Activated naive CD8-positive, alpha-beta T cell treated with anti-CD3 and anti-CD28 coated beads, Interleukin-2, amount 10 ng/mL, durations not matched to agents 7 days and 5 days (primary cell): ENCODE results near the gene ARHGEF19. TPM values are rescaled to one million over a fixed set of nuclear protein-coding genes. Genes with fewer than 3 reads are reported as not detected.
"Not testable (repeated sequence)": the region's sequence is repeated elsewhere in the genome, so short reads cannot be mapped to it uniquely, and the experiment has no call there.

Experiments
- ATAC-seq: fragments of 150-1000 bp; cut with Tn5 transposase; one replicate; pipeline ENCODE4 v1.10.0; 2021; ENCODE audit warnings: low read depth, moderate library complexity
- POLR2A ChIA-PET: fragments of 350-600 bp; sonication (Branson Sonifier 250); formaldehyde crosslinking; loops from one replicate; lab custom pipeline; 2021; ENCODE audit warnings: antibody characterized with exemption; lab: Charles Lee
- DNase-seq: peaks from one replicate; pipeline ENCODE4 v3.0.0; 2021
- H3K27ac Mint-ChIP-seq: one replicate; pipeline ENCODE4 v1.8.0; 2022; ENCODE audit warnings: mild to moderate bottlenecking, mixed read lengths
- H3K27me3 Mint-ChIP-seq: one replicate; pipeline ENCODE4 v1.8.0; 2022; ENCODE audit warnings: mild to moderate bottlenecking, moderate library complexity, mixed read lengths
- H3K36me3 Mint-ChIP-seq: one replicate; pipeline ENCODE4 v1.8.0; 2021; ENCODE audit warnings: mild to moderate bottlenecking, mixed read lengths
- H3K4me1 Mint-ChIP-seq: one replicate; pipeline ENCODE4 v1.8.0; 2021; ENCODE audit warnings: mixed read lengths
- H3K4me3 Mint-ChIP-seq: one replicate; pipeline ENCODE4 v1.8.0; 2022; ENCODE audit warnings: mild to moderate bottlenecking, moderate library complexity, mixed read lengths
- H3K9me3 Mint-ChIP-seq: one replicate; pipeline ENCODE4 v1.8.0; 2021; ENCODE audit warnings: mixed read lengths
- total RNA-seq, 2 experiments: library from RNA; stranded (reverse); gene quantifications; one replicate each; pipeline ENCODE4 v1.2.3, GENCODE V29; 2021

ARHGEF19 gene
- total RNA-seq, 2 experiments from 2014 or later = 7.5 to 10.2 TPM

DNA sequence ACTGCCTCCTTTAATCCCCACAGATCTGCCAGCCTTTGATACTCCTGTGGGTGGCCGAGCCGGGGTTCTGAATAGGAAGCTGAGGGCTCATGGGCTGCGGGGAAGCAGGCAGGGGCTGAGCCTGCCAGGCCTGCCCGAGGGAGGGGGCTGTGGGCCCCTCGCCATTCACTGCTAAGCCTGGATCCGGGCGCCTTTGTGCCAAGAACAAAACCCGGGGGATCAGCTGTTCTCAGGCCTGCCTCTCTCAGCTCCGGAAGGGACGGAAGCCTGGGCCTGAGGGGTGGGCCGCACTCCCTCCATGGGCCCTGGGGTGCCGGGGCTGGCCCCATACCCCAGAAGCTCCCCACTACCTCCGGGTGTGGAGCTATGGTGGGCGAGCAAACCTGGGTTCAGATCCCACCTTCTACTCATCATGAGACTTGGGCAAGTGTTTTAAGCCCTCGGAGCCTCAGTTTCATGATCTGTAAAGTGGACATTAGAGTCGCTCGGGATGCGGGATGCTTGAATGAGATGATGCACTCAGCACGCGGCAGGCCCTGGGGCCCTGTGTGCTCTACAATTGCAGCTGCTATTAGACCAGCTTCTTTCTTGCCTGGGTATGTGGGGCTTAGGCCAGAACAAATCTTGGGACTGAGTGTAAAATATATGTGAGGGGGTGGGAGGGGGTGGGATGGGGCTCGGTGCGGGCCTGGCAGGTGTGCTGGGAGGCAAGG lies 37.4 kb downstream of the ARHGEF19 start:
- no peak overlapping the region for H3K27ac Mint-ChIP-seq
- H3K4me1 Mint-ChIP-seq = no peaks in the 10 kb centered on the region
- H3K27me3 Mint-ChIP-seq = peaks cover 11% of the 10 kb centered on the region
- ATAC-seq (no peak), DNase-seq (no peak)
- H3K36me3 Mint-ChIP-seq = no peaks in the 10 kb centered on the region
- H3K9me3 Mint-ChIP-seq = no peaks in the 10 kb centered on the region
- POLR2A ChIA-PET = interaction anchor here (1.7 kb wide), 1 partner anchor 28 kb away, joined by 3 read pairs; no protein-coding TSS in a partner anchor
- no peak overlapping the region for H3K4me3 Mint-ChIP-seq

DNA sequence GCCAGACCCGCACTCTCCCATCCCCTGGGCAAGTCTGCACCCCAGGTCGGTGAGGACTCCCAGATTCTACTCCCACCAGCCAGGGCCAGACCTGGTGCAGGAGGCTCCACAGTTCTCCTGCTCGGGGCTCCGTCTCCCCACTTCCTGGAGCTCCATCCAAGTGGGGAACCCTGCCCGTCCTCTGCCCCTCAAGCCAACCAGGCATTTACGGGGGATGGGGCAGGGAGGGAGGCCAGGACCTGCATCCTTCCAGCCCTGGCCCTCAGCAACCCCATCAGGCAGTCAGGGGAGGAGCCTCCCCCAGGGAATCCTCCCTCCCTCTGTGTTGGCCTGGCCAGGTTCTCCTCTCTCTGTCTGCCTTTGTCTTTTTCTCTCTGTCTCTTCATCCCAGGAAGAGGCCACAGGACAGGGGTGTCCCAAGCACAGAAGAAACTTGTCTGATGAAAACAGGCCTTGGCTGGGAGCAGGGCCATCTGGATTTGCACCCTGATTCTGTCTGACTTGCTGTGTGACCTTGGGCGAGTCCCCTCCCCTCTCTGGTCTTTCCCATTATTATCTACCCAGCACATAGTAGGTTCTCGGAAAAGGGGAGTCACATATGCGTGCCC lies 38.1 kb downstream of the ARHGEF19 start:
- POLR2A ChIA-PET = interaction anchor here (1.7 kb wide), 1 partner anchor 27 kb away, joined by 3 read pairs; no protein-coding TSS in a partner anchor
- Mint-ChIP-seq H3K9me3 (no peaks in the 10 kb centered on the region), H3K36me3 (no peaks in the 10 kb centered on the region), H3K4me3 (no peak overlapping the region), H3K27me3 (peaks cover 18% of the 10 kb centered on the region), H3K27ac (no peak overlapping the region), H3K4me1 (no peaks in the 10 kb centered on the region)
- DNase-seq (no peak), ATAC-seq (no peak)

DNA sequence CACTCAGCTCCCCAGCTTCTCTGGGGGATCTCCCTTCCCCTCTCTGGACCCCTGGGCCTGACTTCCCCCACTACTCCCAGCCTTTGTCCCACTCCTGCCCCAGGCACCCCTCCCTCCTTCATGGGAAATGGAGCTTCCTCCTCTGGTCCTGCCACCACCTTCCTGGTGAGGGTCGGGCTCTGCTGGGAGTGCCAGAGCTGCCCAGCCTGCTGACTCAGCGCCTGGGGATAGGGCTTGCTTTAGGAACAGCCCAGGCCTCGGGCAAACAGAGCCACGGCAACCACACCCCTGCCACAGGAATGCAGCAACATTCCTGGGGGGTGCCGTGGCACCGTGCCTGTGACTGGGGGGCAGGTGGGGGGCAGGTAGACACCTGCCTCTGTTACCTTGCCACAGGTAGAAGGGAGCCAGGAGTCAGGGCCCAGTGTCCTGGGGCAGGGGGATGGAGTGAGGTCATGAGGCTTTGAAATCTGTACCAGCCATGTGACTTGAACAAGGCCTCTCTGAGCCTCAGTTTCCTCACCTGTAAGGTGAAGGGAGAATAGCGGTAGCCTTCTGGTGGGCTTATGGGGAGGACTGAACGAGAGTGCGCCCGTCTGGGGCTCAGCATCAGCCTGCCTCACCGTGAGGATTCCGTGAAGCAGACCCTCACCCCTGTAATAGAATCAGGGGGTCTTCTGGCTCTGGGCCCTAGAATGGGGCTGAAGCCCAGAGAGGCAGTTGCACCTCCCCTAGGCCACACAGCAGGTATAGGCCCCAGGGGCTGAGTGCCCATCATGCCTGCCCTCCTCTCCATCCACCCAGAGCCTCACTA lies 38.8 kb downstream of the ARHGEF19 start:
- Mint-ChIP-seq H3K27ac (no peak overlapping the region), H3K4me1 (peaks cover 4% of the 10 kb centered on the region), H3K4me3 (no peak overlapping the region), H3K36me3 (no peaks in the 10 kb centered on the region), H3K27me3 (peaks cover 25% of the 10 kb centered on the region), H3K9me3 (no peaks in the 10 kb centered on the region)
- no peak for ATAC-seq
- no peak for DNase-seq
- POLR2A ChIA-PET = interaction anchor here (1.0 to 1.7 kb wide), 2 partner anchors 10 to 26 kb away, joined by 3 read pairs; no protein-coding TSS in a partner anchor

DNA sequence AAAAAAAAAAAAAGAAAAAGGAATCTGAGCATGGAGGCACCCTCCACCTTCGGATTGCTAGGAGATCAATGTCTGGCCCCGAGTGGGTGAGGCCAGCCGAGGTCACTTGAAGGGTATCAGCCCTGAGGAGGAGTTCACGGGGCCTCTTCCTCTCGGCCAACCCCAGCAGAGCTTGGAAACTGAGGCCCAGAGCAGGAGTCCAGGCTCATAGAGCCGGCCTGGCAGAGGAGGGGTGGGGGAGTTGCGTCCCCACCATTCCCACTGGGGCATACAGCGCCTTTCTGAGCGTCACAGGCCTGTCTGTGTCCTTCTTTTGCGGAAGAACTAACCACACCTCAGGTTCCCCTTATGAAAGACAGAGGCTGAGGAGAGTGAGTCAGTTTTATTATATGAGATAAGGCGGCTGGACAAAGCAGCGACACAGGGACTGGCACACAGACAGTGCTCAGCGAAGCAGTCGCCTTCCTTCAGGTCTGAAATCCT lies 39.4 kb downstream of the ARHGEF19 start:
- peaks cover 8% of the 10 kb centered on the region for H3K4me1 Mint-ChIP-seq
- no peaks in the 10 kb centered on the region for H3K9me3 Mint-ChIP-seq
- ATAC-seq = no peak
- DNase-seq = no peak
- H3K27me3 Mint-ChIP-seq = peaks cover 28% of the 10 kb centered on the region
- POLR2A ChIA-PET = interaction anchor here (0.7 to 1.0 kb wide), 2 partner anchors 9 to 101 kb away, joined by 3 to 4 read pairs; no protein-coding TSS in a partner anchor
- H3K36me3 Mint-ChIP-seq = no peaks in the 10 kb centered on the region
- no peak overlapping the region for H3K27ac Mint-ChIP-seq
- no peak overlapping the region for H3K4me3 Mint-ChIP-seq

DNA sequence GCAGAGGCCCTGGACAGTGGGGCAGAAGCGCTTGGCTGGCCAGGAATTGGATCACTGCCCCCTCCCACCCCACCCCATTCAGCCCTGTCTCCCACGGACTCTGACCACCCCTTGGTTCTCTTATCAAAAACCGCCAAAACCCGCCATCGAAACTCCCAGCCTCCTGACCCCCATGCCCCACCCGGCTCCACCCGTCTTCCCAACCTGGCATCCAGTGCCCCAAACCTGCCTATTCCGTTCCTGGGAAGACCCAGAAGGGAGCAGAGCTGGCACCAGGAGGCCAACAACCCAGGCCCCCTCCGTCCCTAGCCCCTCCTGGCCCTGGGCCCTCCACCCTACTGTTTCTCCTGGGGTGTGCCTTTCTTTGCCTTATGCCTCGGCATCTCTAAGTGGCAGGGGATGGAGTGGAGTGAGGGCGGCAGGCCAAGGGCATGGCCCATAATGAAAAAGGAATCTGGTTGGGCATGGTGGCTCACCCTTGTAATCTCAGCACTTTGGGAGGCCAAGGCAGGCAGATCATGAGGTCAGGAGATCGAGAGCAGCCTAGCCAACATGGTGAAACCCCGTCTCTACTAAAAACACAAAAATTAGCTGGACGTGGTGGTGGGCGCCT lies 40.1 kb downstream of the ARHGEF19 start:
- POLR2A ChIA-PET = interaction anchor here (0.7 kb wide), 1 partner anchor 100 kb away, joined by 4 read pairs; no protein-coding TSS in a partner anchor
- Mint-ChIP-seq H3K4me1 (peaks cover 8% of the 10 kb centered on the region), H3K27ac (no peak overlapping the region), H3K27me3 (peaks cover 26% of the 10 kb centered on the region), H3K9me3 (no peaks in the 10 kb centered on the region), H3K4me3 (no peak overlapping the region), H3K36me3 (no peaks in the 10 kb centered on the region)
- ATAC-seq = no peak
- no peak for DNase-seq

DNA sequence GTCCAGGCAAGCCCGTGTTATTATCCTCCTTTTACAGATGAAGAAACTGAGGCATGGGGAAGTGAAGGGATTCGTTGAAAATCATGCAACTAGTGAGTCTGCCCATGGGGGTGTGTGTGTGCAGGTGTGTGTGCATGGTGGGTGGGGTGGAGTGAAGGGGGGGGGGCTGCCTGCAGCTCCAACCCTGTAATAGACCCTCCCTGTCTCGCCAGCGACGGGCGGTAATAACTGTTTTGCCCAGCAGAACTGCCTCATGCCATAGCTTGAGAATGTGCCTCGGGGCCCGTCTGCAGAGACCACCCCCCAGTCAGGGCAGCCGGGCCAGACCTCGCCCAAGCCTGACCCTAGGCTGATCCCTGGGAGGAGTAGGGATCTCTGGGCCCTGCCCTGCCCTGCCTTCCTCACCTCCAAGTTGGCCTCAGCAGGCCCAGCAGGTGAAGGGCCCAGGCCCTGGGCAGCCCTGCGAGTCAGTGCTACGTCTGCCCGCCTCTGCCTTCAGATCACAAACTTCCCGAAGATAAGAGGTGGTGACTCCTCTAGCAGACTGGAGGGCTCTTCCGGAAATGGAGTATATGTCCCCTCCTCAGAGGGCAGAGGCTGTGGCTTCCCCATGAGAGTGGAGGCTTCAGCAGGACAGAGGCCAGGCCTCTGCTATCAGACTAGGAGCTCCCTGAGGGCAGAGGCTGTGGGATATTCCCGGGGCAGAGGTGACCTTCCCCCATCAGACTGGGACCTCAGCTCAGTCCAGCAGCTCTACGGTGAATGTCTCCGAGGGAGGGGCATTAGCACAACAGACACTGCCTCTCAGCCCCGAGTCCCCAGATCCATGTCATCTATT lies 40.9 kb downstream of the ARHGEF19 start:
- no peak for DNase-seq

DNA sequence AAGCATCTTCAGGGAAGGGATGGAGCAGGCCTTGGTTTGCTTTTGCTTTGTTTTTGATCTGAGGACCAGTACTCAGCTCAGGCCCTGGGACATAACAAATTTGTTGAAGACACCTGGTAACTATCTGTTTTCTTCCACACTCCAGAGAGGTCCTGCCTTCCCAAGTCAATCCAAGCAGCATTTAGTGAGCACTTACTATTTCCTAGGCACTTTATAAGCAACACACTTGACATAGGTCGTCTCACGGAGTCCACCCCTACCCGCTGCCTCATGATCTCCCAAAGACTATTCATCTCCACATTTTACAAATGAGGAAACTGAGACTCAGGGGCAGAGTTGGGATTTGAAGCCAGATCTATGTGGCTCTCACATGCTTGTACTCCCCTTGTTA lies 42.2 kb downstream of the ARHGEF19 start:
- POLR2A ChIA-PET = no interaction called here

More for the DNA sequence above, 40.9 kb downstream of the ARHGEF19 start:
- no peak overlapping the region for H3K4me3 Mint-ChIP-seq
- H3K36me3 Mint-ChIP-seq = no peaks in the 10 kb centered on the region
- H3K9me3 Mint-ChIP-seq = no peaks in the 10 kb centered on the region
- peaks cover 26% of the 10 kb centered on the region for H3K27me3 Mint-ChIP-seq
- no peak overlapping the region for H3K27ac Mint-ChIP-seq
- H3K4me1 Mint-ChIP-seq = peaks cover 8% of the 10 kb centered on the region
- POLR2A ChIA-PET = no interaction called here
- no peak for ATAC-seq

DNA sequence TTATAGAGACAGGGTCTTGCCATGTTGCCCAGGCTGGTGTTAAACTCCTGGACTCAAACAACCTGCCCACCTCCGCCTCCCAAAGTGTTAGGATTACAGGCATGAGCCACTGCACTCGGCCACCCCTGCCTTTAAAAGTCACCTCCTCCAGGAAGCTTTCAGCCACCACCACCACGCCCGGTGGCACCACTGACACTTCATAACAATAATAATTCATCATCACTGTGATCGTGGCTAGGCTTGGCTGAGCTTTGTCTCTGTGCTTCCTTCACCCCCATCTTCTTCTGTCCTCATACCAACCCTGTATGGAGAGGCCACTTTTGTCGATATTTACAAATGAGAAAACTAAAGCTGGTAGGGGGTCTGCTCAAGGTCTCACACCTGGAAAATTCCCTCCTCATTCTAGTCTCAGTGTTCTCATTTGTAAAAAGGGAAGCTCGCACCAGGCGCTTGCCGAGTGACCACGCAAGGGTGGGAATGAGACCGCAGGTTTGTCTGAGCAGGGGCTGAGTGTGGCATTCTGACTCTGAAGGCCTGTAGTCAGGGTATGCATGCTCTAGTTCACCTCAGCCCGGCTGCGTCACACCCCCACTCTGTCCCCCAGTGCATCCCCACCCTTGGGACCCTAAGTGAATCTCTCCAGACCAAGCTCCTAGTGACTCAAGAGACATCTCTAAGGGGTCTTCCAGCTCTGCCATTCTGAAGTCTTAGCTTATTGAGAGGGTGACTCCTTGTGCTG lies 43.7 kb downstream of the ARHGEF19 start:
- H3K4me1 Mint-ChIP-seq = peaks cover 24% of the 10 kb centered on the region
- DNase-seq = no peak
- H3K9me3 Mint-ChIP-seq = no peaks in the 10 kb centered on the region
- no peak overlapping the region for H3K27ac Mint-ChIP-seq
- peak overlapping the region; percentile 8 for H3K4me3 Mint-ChIP-seq
- H3K27me3 Mint-ChIP-seq = peaks cover 43% of the 10 kb centered on the region
- ATAC-seq = peak; percentile 14
- H3K36me3 Mint-ChIP-seq = no peaks in the 10 kb centered on the region
- POLR2A ChIA-PET = interaction anchor here (0.6 to 0.7 kb wide), 3 partner anchors 32 to 194 kb away, joined by 3 read pairs; no protein-coding TSS in a partner anchor

More for the DNA sequence above, 42.2 kb downstream of the ARHGEF19 start:
- Mint-ChIP-seq H3K4me3 (no peak overlapping the region), H3K4me1 (peaks cover 17% of the 10 kb centered on the region), H3K9me3 (no peaks in the 10 kb centered on the region), H3K36me3 (no peaks in the 10 kb centered on the region), H3K27ac (no peak overlapping the region), H3K27me3 (peaks cover 36% of the 10 kb centered on the region)
- no peak for DNase-seq
- ATAC-seq = no peak

DNA sequence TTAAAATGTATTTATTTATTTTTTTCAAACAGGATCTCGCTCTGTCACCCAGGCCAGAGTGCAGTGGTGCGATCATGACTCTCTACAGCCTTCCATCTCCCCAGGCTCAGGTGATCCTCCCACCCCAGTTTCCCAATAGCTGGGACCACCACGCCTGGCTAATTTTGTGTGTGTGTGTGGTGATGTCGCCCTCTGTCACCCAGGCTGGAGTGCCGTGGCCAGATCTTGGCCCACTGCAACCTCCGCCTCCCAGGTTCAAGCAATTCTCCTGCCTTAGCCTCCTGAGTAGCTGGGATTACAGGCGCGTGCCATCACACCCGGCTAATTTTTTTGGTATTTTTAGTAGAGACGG lies 44.3 kb downstream of the ARHGEF19 start:
- Mint-ChIP-seq H3K4me1 (peaks cover 28% of the 10 kb centered on the region), H3K27me3 (peaks cover 48% of the 10 kb centered on the region), H3K4me3 (peak overlapping the region; percentile 8)
- H3K27ac Mint-ChIP-seq, H3K9me3 Mint-ChIP-seq, ATAC-seq, H3K36me3 Mint-ChIP-seq, POLR2A ChIA-PET, DNase-seq: not testable (repeated sequence)

DNA sequence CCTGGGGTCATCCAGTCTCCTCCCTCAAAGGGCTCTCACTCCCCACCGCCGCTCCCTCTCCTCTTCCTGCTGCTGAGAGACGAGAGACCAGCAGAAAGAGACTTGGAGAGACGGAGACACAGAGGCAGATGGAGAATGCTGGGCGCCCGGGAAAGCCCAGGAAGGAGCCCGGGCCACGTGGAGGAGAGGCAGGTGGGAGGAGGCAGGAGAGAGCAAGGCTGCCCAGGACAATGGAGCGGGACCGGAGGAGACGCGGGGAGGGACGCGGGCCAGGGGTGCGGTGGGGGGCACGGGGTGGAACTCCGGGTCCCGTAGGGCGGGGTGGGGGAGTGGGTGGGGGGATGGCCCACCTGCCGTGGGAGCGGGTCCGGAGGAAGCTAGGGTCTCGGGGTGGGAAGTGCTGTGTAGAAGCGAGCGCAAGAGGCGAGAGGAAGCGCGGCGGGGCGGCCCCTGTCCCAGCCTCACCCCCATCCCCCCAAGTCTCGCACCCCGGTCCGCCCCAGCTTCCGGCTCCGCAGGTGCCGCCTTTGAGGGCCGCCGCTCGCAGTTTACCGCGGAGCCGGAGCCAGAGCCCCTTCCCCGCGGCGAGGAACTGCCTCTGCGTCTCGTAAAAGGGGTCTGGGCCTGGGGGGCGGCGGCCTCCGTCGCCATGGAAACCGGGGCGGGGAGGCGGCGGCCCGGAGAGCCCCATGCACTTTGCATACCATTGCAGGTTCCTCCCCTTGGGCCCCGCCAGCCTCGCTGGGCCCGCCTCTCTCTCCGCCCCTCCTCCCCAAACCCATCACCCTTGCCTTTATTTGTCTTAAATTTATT lies 44.9 kb downstream of the ARHGEF19 start:
- Mint-ChIP-seq H3K4me3 (peak overlapping the region; percentile 56), H3K4me1 (peaks cover 34% of the 10 kb centered on the region), H3K27me3 (peaks cover 52% of the 10 kb centered on the region), H3K27ac (no peak overlapping the region), H3K36me3 (no peaks in the 10 kb centered on the region), H3K9me3 (no peaks in the 10 kb centered on the region)
- POLR2A ChIA-PET = no interaction called here
- peak; percentile 75 for DNase-seq
- peak; percentile 75 for ATAC-seq

DNA sequence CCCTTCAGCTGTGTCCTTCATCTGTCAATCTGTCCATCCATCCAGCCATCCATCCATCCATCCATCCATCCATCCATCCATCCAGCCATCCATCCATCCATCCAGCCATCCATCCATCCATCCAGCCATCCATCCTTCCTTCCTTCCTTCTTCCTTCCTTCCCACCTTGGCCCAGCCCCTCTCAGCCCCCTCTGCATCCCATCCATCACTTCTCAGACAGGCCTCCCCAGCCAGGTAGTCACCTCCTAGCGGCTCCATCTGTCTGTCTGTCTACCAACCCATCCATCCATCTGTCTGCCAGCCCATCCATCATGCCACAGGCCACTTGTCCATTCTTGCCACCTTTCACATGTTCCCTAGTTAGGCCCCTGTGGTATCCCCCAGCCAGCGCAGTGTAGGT lies 46.3 kb downstream of the ARHGEF19 start:
- POLR2A ChIA-PET = interaction anchor here (0.6 kb wide), 1 partner anchor 12 kb away, joined by 4 read pairs; no protein-coding TSS in a partner anchor
- no peak for DNase-seq
- H3K27me3 Mint-ChIP-seq = peaks cover 59% of the 10 kb centered on the region
- H3K9me3 Mint-ChIP-seq = no peaks in the 10 kb centered on the region
- peaks cover 44% of the 10 kb centered on the region for H3K4me1 Mint-ChIP-seq
- no peak for ATAC-seq
- H3K36me3 Mint-ChIP-seq = no peaks in the 10 kb centered on the region
- peak overlapping the region; percentile 43 for H3K27ac Mint-ChIP-seq
- H3K4me3 Mint-ChIP-seq = no peak overlapping the region
